Body of pancreas (tissue), 4 donors: ENCODE results near the gene CDK5RAP3.

Experiments
- POLR2A ChIP-seq, 3 donors: fragments of 450-650 bp; IDR thresholded peaks; one replicate each; pipeline ENCODE4 v1.6.1; 2016; ENCODE audit warnings: antibody characterized with exemption in 3 of 3, mild to moderate bottlenecking in 2 of 3
- TF ChIP-seq, protein P1 (sequence below), 7 experiments: fragments of 450-650 bp in 4 of 7; fragments of 200-600 bp in 3 of 7; sonication (generic) in 3 of 7; IDR thresholded peaks; one replicate each; pipeline ENCODE4 v1.5.1; 2016 to 2019; ENCODE audit warnings: antibody characterized with exemption in 7 of 7

DNA sequence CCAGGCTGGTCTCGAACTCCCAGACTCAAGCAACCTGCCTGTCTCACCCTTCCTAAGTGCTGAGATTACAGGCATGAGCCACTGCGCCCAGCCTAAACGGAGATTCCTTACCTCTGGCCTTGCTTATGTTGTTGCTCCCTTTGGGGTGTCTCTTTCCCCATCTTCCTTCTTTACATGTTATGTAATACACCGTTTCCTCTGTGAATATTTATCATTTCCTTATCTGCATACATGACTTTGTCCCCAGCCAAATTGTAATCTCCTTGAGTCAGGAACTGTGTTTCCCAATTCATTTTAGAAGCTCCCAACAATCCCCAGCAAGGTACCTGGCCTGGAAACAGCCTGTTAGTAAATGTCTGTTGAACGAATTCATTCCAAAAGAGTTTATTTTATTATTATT is 51.0 kb downstream of the CDK5RAP3 start:
- no peak for TF ChIP-seq POLR2A (IDR thresholded peaks at IDR 0.05)
- TF ChIP-seq, protein P1, sequence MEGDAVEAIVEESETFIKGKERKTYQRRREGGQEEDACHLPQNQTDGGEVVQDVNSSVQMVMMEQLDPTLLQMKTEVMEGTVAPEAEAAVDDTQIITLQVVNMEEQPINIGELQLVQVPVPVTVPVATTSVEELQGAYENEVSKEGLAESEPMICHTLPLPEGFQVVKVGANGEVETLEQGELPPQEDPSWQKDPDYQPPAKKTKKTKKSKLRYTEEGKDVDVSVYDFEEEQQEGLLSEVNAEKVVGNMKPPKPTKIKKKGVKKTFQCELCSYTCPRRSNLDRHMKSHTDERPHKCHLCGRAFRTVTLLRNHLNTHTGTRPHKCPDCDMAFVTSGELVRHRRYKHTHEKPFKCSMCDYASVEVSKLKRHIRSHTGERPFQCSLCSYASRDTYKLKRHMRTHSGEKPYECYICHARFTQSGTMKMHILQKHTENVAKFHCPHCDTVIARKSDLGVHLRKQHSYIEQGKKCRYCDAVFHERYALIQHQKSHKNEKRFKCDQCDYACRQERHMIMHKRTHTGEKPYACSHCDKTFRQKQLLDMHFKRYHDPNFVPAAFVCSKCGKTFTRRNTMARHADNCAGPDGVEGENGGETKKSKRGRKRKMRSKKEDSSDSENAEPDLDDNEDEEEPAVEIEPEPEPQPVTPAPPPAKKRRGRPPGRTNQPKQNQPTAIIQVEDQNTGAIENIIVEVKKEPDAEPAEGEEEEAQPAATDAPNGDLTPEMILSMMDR (IDR thresholded peaks at IDR 0.05), result no peak
